Hepatocyte (in vitro differentiated cells): Measurements from ENCODE around the gene EEF2K. TPM values are rescaled to one million over a fixed set of nuclear protein-coding genes. Genes with fewer than 3 reads are reported as not detected.
A peak's percentile ranks its signal among the peaks of the same experiment; 100 is the strongest.

Experiments
- DNase-seq: peaks from one replicate; pipeline ENCODE4 v3.0.0-alpha.2; 2016; ENCODE audit warnings: low spot score
- H2AFZ ChIP-seq: fragments of 200-600 bp; sonication (generic); 2 replicates; pipeline ENCODE4 v1.6.0; 2016; ENCODE audit warnings: antibody characterized with exemption, mild to moderate bottlenecking
- H3K27ac ChIP-seq: fragments of 200-600 bp; sonication (generic); 2 replicates; pipeline ENCODE4 v1.5.1; 2016; ENCODE audit warnings: mild to moderate bottlenecking
- H3K27me3 ChIP-seq: fragments of 200-600 bp; sonication (generic); 2 replicates; pipeline ENCODE4 v1.6.1; 2016
- H3K36me3 ChIP-seq: fragments of 200-600 bp; sonication (generic); replicated peaks from 2 replicates; pipeline ENCODE4 v1.5.1; 2016; ENCODE audit warnings: low read depth; ENCODE audit not compliant: insufficient read depth
- H3K4me1 ChIP-seq: fragments of 200-600 bp; sonication (generic); 2 replicates; pipeline ENCODE4 v1.5.1; 2016; ENCODE audit warnings: mild to moderate bottlenecking, moderate library complexity; ENCODE audit not compliant: insufficient read depth
- H3K4me2 ChIP-seq: fragments of 200-600 bp; sonication (generic); 2 replicates; pipeline ENCODE4 v1.6.0; 2016
- H3K4me3 ChIP-seq: fragments of 200-600 bp; sonication (generic); 2 replicates; pipeline ENCODE4 v1.5.1; 2016; ENCODE audit warnings: mild to moderate bottlenecking
- H3K79me2 ChIP-seq: fragments of 200-600 bp; sonication (generic); 2 replicates; pipeline ENCODE4 v1.6.0; 2017; ENCODE audit warnings: mild to moderate bottlenecking
- H3K9me2 ChIP-seq: fragments of 200-600 bp; sonication (generic); replicated peaks from 2 replicates; pipeline ENCODE4 v1.6.0; 2017; ENCODE audit warnings: mild to moderate bottlenecking; ENCODE audit not compliant: insufficient read depth
- H3K9me3 ChIP-seq: fragments of 200-600 bp; sonication (generic); 2 replicates; pipeline ENCODE4 v1.5.1; 2016; ENCODE audit warnings: low read depth, mild to moderate bottlenecking
- H4K20me1 ChIP-seq: fragments of 200-600 bp; sonication (generic); 2 replicates; pipeline ENCODE4 v1.6.0; 2016; ENCODE audit warnings: mild to moderate bottlenecking; ENCODE audit not compliant: insufficient read depth, poor library complexity, severe bottlenecking
- EZH2 ChIP-seq: fragments of 200-600 bp; sonication (generic); IDR thresholded peaks from 2 replicates; pipeline ENCODE4 v1.6.1; 2016; ENCODE audit warnings: antibody characterized with exemption, mild to moderate bottlenecking, borderline replicate concordance
- EZH2phosphoT487 ChIP-seq: fragments of 200-600 bp; sonication (generic); IDR thresholded peaks from one replicate; pipeline ENCODE4 v1.6.1; 2018; ENCODE audit warnings: antibody characterized with exemption, mild to moderate bottlenecking, low read depth, moderate library complexity; ENCODE audit not compliant: unreplicated experiment, severe bottlenecking
- WGBS: methylation state at CpG from one replicate; pipeline ENCODE4 v1.1.6; 2016; ENCODE audit warnings: low lambda C conversion rate; ENCODE audit errors: missing lambda C conversion rate; 5-methylcytosine and 5-hydroxymethylcytosine counted together
- polyA plus RNA-seq: library from polyadenylated mRNA; unstranded; fragments of >200 nt; fragmentation: Nextera tagmentation; extraction: Ambion mirVana; gene quantifications from 2 replicates; pipeline ENCODE4 v1.2.1, GENCODE V29; 2016
- total RNA-seq: library from RNA; depleted of rRNA; stranded (reverse); fragments of >200 nt; gene quantifications from 2 replicates; pipeline ENCODE4 v1.2.3, GENCODE V29; 2014
- TF ChIP-seq, protein P1 (sequence below): fragments of 200-600 bp; sonication (generic); IDR thresholded peaks from 2 replicates; pipeline ENCODE4 v1.5.1; 2016; ENCODE audit warnings: antibody characterized with exemption, mild to moderate bottlenecking; ENCODE audit not compliant: poor library complexity

EEF2K gene
- total and polyA plus RNA-seq, 2 experiments from 2014 or later, result 7.9 to 15.1 TPM

DNA sequence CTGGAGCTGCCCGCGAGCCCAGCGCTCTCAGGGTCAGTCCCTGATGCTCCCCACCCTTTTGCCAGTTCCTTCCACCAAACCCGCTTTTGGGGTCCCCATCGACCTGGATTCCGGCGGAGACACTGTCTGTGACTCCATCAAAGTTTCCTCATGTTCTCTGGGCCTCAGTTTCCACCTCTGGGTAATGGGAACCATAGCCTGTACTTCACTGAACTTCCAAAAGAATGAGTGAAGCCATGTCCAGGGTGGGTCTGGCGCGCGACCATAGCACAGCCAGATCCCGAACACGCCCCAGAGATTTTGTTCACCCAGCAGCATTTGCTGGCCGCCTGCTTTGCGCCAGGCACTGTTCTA is 43.4 kb upstream of the EEF2K start:
- Histone ChIP-seq H4K20me1 (no peaks in the 10 kb centered on the region), H3K9me3 (no peaks in the 10 kb centered on the region), H3K36me3 (no peaks in the 10 kb centered on the region), H3K4me2 (peak overlapping the region; percentile 81), H3K4me3 (no peak overlapping the region), H2AFZ (no peak overlapping the region), H3K9me2 (no peaks in the 10 kb centered on the region), H3K79me2 (no peaks in the 10 kb centered on the region), H3K27me3 (peaks cover 37% of the 10 kb centered on the region), H3K4me1 (no peaks in the 10 kb centered on the region), H3K27ac (no peak overlapping the region)
- TF ChIP-seq EZH2phosphoT487 (no peak), EZH2 (no peak)
- TF ChIP-seq, protein P1, sequence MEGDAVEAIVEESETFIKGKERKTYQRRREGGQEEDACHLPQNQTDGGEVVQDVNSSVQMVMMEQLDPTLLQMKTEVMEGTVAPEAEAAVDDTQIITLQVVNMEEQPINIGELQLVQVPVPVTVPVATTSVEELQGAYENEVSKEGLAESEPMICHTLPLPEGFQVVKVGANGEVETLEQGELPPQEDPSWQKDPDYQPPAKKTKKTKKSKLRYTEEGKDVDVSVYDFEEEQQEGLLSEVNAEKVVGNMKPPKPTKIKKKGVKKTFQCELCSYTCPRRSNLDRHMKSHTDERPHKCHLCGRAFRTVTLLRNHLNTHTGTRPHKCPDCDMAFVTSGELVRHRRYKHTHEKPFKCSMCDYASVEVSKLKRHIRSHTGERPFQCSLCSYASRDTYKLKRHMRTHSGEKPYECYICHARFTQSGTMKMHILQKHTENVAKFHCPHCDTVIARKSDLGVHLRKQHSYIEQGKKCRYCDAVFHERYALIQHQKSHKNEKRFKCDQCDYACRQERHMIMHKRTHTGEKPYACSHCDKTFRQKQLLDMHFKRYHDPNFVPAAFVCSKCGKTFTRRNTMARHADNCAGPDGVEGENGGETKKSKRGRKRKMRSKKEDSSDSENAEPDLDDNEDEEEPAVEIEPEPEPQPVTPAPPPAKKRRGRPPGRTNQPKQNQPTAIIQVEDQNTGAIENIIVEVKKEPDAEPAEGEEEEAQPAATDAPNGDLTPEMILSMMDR, result no peak
- no peak for DNase-seq
- WGBS, result 55% methylated on average over 11 of the region's 14 CpGs

DNA sequence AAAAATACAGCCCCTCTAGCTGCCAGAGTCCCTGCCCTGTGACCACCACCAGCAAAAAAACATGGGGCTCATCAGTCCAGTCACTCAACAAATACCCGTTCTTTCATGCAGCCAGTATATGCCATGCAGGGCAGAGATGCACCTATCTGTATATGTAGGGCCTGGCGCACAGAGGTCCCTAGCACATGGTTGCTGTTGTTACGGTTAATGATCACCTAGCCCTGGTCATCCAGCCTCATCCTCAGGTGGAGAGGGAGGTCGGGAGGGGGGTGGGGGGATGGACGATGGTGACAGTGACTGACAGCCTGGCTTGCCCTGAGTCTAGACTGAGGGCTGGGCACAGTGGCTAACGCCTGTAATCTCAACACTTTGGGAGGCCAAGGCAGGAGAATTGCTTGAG is 42.3 kb upstream of the EEF2K start:
- Histone ChIP-seq H3K9me3 (no peaks in the 10 kb centered on the region), H3K4me2 (no peak overlapping the region), H3K36me3 (no peaks in the 10 kb centered on the region), H3K4me3 (no peak overlapping the region), H3K27me3 (peaks cover 37% of the 10 kb centered on the region), H4K20me1 (no peaks in the 10 kb centered on the region), H3K4me1 (no peaks in the 10 kb centered on the region), H3K27ac (no peak overlapping the region), H3K79me2 (no peaks in the 10 kb centered on the region), H3K9me2 (no peaks in the 10 kb centered on the region), H2AFZ (no peak overlapping the region)
- DNase-seq, result no peak
- no peak for TF ChIP-seq EZH2
- TF ChIP-seq, protein P1, result no peak
- TF ChIP-seq EZH2phosphoT487, result no peak
- 56% methylated on average over 6 of the region's 6 CpGs for WGBS

DNA sequence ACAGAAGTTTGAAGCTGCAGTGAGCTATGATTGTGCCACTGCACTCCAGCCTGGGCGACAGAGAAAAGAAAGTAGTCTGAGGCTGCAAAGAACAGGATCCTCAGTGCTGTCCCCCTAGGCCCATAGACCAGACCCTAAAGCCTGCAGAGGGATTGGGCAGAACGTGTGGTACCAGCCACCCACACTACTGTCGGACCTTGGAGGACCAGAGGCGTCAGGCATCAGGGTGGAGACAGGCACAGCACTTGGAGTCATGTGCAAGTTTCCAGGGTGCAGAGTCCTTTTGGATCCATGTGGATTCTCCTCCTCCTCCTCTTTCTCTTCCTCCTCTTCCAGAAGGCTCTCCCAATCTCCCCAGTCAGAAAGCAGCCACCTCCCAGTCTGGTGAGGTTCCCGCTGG is 41.6 kb upstream of the EEF2K start:
- H2AFZ ChIP-seq, result no peak overlapping the region
- no peak overlapping the region for H3K4me2 ChIP-seq
- no peaks in the 10 kb centered on the region for H4K20me1 ChIP-seq
- WGBS, result 85% methylated on average over 5 of the region's 5 CpGs
- no peaks in the 10 kb centered on the region for H3K79me2 ChIP-seq
- peaks cover 36% of the 10 kb centered on the region for H3K27me3 ChIP-seq
- H3K9me2 ChIP-seq, result no peaks in the 10 kb centered on the region
- no peaks in the 10 kb centered on the region for H3K4me1 ChIP-seq
- no peaks in the 10 kb centered on the region for H3K9me3 ChIP-seq
- H3K27ac ChIP-seq, result no peak overlapping the region
- H3K36me3 ChIP-seq, result no peaks in the 10 kb centered on the region
- no peak overlapping the region for H3K4me3 ChIP-seq
- TF ChIP-seq EZH2phosphoT487, result no peak
- no peak for TF ChIP-seq EZH2
- TF ChIP-seq, protein P1, result no peak
- no peak for DNase-seq
